PC-9 (cell line): ENCODE results near the gene LMF1. TPM values are rescaled to one million over a fixed set of nuclear protein-coding genes. Genes with fewer than 3 reads are reported as not detected.

ENCODE experiments used
- BruUV-seq: library from RNA; stranded (reverse); fragments of 400-500 nt; replicated peaks from 2 replicates; lab custom pipeline; 2021; lab: Mats Ljungman, UMichigan
- CTCF ChIA-PET: fragments of 300-600 bp; sonication (Branson Sonifier 250); formaldehyde crosslinking; loops from one replicate; lab custom pipeline; 2022; ENCODE audit warnings: antibody characterized with exemption; lab: Charles Lee
- POLR2A ChIA-PET: fragments of 300-600 bp; sonication (Branson Sonifier 250); formaldehyde crosslinking; loops from one replicate; lab custom pipeline; 2022; ENCODE audit warnings: antibody characterized with exemption; ENCODE audit not compliant: unreplicated experiment; lab: Charles Lee
- DNase-seq, 2 experiments: peaks; one replicate each; pipeline versions ENCODE4 v3.0.0 to v3.0.0-alpha.2; 2015 to 2022; ENCODE audit warnings: mixed read lengths in 1 of 2
- H2AFZ ChIP-seq: fragments of 200-600 bp; sonication (generic); 2 replicates; pipeline ENCODE4 v1.8.1; 2017; ENCODE audit warnings: antibody characterized with exemption
- H3F3A ChIP-seq: fragments of 200-600 bp; sonication (generic); 2 replicates; pipeline ENCODE4 v1.8.1; 2017; ENCODE audit warnings: antibody characterized with exemption, mild to moderate bottlenecking, low read depth; ENCODE audit not compliant: insufficient read depth
- H3K27ac ChIP-seq: fragments of 200-600 bp; sonication (generic); 2 replicates; pipeline ENCODE4 v1.6.1; 2016; ENCODE audit warnings: mixed run types
- H3K27me3 ChIP-seq: fragments of 200-600 bp; sonication (generic); 2 replicates; pipeline ENCODE4 v1.6.1; 2016; ENCODE audit warnings: low read depth, mixed run types; ENCODE audit not compliant: insufficient read depth
- H3K36me3 ChIP-seq: fragments of 200-600 bp; sonication (generic); 2 replicates; pipeline ENCODE4 v1.6.1; 2016; ENCODE audit warnings: low read depth, mixed run types
- H3K4me1 ChIP-seq: fragments of 200-600 bp; sonication (generic); replicated peaks from 2 replicates; pipeline ENCODE4 v1.6.1; 2016; ENCODE audit warnings: mixed run types; ENCODE audit not compliant: insufficient read depth
- H3K4me2 ChIP-seq: fragments of 200-600 bp; sonication (generic); 2 replicates; pipeline ENCODE4 v1.6.1; 2017; ENCODE audit warnings: mixed run types
- H3K4me3 ChIP-seq: fragments of 200-600 bp; sonication (generic); 2 replicates; pipeline ENCODE4 v1.6.1; 2016; ENCODE audit warnings: mixed run types
- H3K79me2 ChIP-seq: fragments of 200-600 bp; sonication (generic); 2 replicates; pipeline ENCODE4 v1.6.1; 2017; ENCODE audit warnings: low read depth, mixed run types
- H3K9me2 ChIP-seq: fragments of 200-600 bp; sonication (generic); 2 replicates; pipeline ENCODE4 v1.8.1; 2017; ENCODE audit warnings: mild to moderate bottlenecking; ENCODE audit not compliant: insufficient read depth
- H3K9me3 ChIP-seq: fragments of 200-600 bp; sonication (generic); 2 replicates; pipeline ENCODE4 v1.8.1; 2016; ENCODE audit warnings: low read depth; ENCODE audit not compliant: insufficient read depth
- H4K20me1 ChIP-seq: fragments of 200-600 bp; sonication (generic); 2 replicates; pipeline ENCODE4 v1.8.1; 2017; ENCODE audit not compliant: insufficient read depth
- CTCF ChIP-seq: fragments of 200-600 bp; sonication (generic); conservative IDR thresholded peaks from 2 replicates; pipeline ENCODE4 v1.6.1; 2017; ENCODE audit warnings: mixed run types, antibody characterized with exemption, mild to moderate bottlenecking, moderate library complexity
- EZH2 ChIP-seq: fragments of 200-600 bp; sonication (generic); IDR thresholded peaks from 2 replicates; pipeline ENCODE4 v1.8.0; 2017; ENCODE audit warnings: antibody characterized with exemption, low read depth
- intact Hi-C: fragments of 100-400 bp; cut with micrococcal nuclease; formaldehyde crosslinking; loops from one replicate; pipeline ENCODE4 v1.10.0; 2022; ENCODE audit not compliant: unreplicated experiment
- total RNA-seq: library from RNA; stranded (reverse); gene quantifications from 2 replicates; pipeline ENCODE4 v1.2.3, GENCODE V29; 2021

LMF1 gene
- total RNA-seq, 1 experiment from 2014 or later = 31.3 TPM

- no peak for DNase-seq
- no TSS peak for BruUV-seq
- no peaks in the 10 kb centered on the region for H3K9me3 ChIP-seq
- CTCF ChIA-PET = no interaction called here
- H3K9me2 ChIP-seq = no peaks in the 10 kb centered on the region
- no peak overlapping the region for H2AFZ ChIP-seq
- intact Hi-C loops = no loop called here
- POLR2A ChIA-PET = no interaction called here
- H3K4me1 ChIP-seq = no peaks in the 10 kb centered on the region
- H3K4me2 ChIP-seq = peak overlapping the region; percentile 50; the same call in 1 of the 2 replicates
- no peaks in the 10 kb centered on the region for H3F3A ChIP-seq
- no peak overlapping the region for H3K27ac ChIP-seq
- H3K4me3 ChIP-seq = no peak overlapping the region
- H3K79me2 ChIP-seq = no peaks in the 10 kb centered on the region
- no peaks in the 10 kb centered on the region for H3K36me3 ChIP-seq
- TF ChIP-seq CTCF = no peak
- TF ChIP-seq EZH2 = no peak
- peaks cover 67% of the 10 kb centered on the region for H3K27me3 ChIP-seq
- H4K20me1 ChIP-seq = no peaks in the 10 kb centered on the region
Observed at GRCh38 chr16:1018447-1019198, 47.8 kb upstream of the LMF1 start.

GRCh38 chr16:1014771-1015495, 44.1 kb upstream of the LMF1 start:
- ChIA-PET CTCF (no interaction called here), POLR2A (no interaction called here)
- H3K4me2 ChIP-seq = no peak overlapping the region
- peaks cover 69% of the 10 kb centered on the region for H3K27me3 ChIP-seq
- H3K36me3 ChIP-seq = no peaks in the 10 kb centered on the region
- BruUV-seq = no TSS peak
- DNase-seq = no peak
- no peaks in the 10 kb centered on the region for H3K9me3 ChIP-seq
- H3K4me1 ChIP-seq = no peaks in the 10 kb centered on the region
- H3K4me3 ChIP-seq = no peak overlapping the region
- TF ChIP-seq CTCF (no peak), EZH2 (no peak)
- no peaks in the 10 kb centered on the region for H3K79me2 ChIP-seq
- no peaks in the 10 kb centered on the region; the same call in 1 of the 2 replicates for H4K20me1 ChIP-seq
- intact Hi-C loops = no loop called here
- no peak overlapping the region for H3K27ac ChIP-seq
- no peaks in the 10 kb centered on the region for H3K9me2 ChIP-seq
- no peak overlapping the region for H2AFZ ChIP-seq
- no peaks in the 10 kb centered on the region for H3F3A ChIP-seq

- Histone ChIP-seq H2AFZ (no peak overlapping the region), H3K9me3 (no peaks in the 10 kb centered on the region), H3K27me3 (peaks cover 69% of the 10 kb centered on the region), H3K4me3 (no peak overlapping the region), H3K9me2 (no peaks in the 10 kb centered on the region), H3K4me1 (no peaks in the 10 kb centered on the region), H3K36me3 (no peaks in the 10 kb centered on the region), H3K79me2 (no peaks in the 10 kb centered on the region), H3F3A (no peaks in the 10 kb centered on the region), H3K27ac (no peak overlapping the region), H4K20me1 (no peaks in the 10 kb centered on the region; the same call in 1 of the 2 replicates), H3K4me2 (no peak overlapping the region)
- TF ChIP-seq EZH2 (no peak), CTCF (no peak)
- ChIA-PET POLR2A (no interaction called here), CTCF (interaction anchor here (0.6 kb wide), 1 partner anchor 206 kb away, joined by 3 read pairs; no protein-coding TSS in a partner anchor)
- intact Hi-C loops = no loop called here
- no TSS peak for BruUV-seq
- no peak for DNase-seq
Observed at GRCh38 chr16:1014221-1014620, 43.4 kb upstream of the LMF1 start.
